Measurements from ENCODE around the gene DDX10.

DNA sequence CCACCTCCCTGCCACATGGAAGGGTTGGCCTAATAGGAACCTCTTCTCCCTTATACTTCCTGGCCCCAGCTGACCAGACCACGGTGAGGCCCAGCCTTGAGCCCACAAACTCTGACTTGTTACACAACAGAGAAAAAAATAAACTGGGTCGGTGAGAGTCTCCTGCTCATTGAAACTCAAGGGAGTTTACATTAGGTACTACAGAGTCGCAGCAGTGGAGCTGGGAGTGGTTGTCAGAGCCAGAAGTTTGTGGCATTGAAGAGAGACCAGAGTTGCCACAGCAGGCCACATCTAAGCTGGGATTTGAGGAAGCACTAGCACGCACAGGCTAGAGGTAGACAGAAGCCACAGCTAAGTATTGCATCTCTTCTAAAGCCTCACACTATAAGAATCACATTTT lies 296.2 kb downstream of the DDX10 start:
- no peak for TF ChIP-seq GABPA (IDR thresholded peaks at IDR 0.05; ENCODE audit: borderline replicate concordance, insufficient read depth, low read length)
- TF ChIP-seq ASH2L (IDR thresholded peaks at IDR 0.05; ENCODE audit: low read length) = no peak
- no peak for TF ChIP-seq MAFK (IDR thresholded peaks at IDR 0.05; ENCODE audit: low read depth, low read length)
- TF ChIP-seq, protein P1, sequence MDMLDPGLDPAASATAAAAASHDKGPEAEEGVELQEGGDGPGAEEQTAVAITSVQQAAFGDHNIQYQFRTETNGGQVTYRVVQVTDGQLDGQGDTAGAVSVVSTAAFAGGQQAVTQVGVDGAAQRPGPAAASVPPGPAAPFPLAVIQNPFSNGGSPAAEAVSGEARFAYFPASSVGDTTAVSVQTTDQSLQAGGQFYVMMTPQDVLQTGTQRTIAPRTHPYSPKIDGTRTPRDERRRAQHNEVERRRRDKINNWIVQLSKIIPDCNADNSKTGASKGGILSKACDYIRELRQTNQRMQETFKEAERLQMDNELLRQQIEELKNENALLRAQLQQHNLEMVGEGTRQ (IDR thresholded peaks at IDR 0.05; ENCODE audit: low read length) = no peak
- TF ChIP-seq POLR2A (IDR thresholded peaks at IDR 0.05; ENCODE audit: control extremely low read depth in 1 of 2, low read depth in 2 of 2, low read length in 2 of 2) = no peak
- TF ChIP-seq, protein P2, sequence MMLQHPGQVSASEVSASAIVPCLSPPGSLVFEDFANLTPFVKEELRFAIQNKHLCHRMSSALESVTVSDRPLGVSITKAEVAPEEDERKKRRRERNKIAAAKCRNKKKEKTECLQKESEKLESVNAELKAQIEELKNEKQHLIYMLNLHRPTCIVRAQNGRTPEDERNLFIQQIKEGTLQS (IDR thresholded peaks at IDR 0.05; ENCODE audit: insufficient read depth, low read depth, low read length) = no peak
- no peak for TF ChIP-seq CEBPB (IDR thresholded peaks at IDR 0.05; ENCODE audit: low read depth, low read length)

All from H1 (cell line).